NCI-H345 (cell line): ENCODE results near the gene MPG.

Experiments used
- DNase-seq: peaks from one replicate; lab custom pipeline; 2025; lab: John Stamatoyannopoulos, UW

Gene MPG

GRCh38 chr16:83781-84615 lies 6.0 kb downstream of the MPG start:
- peak; percentile 34 for DNase-seq

GRCh38 chr16:84718-85406 lies 6.8 kb downstream of the MPG start:
- peak; percentile 77 for DNase-seq

DNA sequence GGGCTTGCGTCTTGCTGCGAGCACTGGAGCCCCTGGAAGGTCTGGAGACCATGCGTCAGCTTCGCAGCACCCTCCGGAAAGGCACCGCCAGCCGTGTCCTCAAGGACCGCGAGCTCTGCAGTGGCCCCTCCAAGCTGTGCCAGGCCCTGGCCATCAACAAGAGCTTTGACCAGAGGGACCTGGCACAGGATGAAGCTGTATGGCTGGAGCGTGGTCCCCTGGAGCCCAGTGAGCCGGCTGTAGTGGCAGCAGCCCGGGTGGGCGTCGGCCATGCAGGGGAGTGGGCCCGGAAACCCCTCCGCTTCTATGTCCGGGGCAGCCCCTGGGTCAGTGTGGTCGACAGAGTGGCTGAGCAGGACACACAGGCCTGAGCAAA lies 7.4 kb downstream of the MPG start:
- DNase-seq, result no peak

DNA sequence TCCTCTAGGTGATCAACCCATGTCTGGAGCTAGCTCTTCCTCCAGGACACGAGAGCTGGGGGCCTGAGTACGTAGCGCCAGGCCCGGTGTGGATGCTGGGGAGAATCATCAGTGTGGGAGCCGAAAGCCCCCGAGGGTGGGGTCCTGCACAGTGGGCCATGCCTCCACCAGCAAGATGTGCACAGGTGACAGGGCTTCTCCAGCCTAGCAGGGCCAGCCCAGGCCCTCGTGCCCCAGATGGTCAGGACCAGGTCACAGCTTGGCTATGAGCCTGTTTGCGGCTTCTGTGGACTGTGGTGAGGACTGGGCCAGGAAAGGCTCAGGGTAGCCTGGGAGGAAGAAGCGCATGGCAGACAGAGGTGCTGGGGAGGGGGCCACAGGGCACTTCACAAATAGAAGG lies 7.8 kb downstream of the MPG start:
- no peak for DNase-seq

GRCh38 chr16:86483-86952 lies 8.5 kb downstream of the MPG start:
- DNase-seq, result no peak

DNA sequence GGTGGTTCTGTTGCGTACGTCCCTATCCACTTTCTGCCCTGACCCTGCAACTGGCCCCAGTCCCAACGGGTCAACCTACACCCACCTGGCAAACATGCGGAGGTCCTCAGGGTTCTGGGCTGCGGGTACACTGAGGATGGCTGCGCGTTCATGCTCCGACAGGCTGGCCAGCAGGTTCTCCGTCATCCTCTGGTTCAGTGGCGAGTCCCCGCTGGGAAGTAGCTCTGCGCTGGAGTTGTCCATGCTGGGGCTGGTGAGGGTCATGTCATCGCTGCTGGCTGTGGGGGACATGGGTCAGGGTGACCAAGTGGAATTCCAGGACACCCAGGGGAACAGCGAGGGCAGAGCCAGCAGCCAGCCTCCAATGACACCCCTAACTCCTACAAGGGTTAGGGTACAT lies 10.6 kb downstream of the MPG start:
- DNase-seq, result no peak

GRCh38 chr16:89391-90302 lies 11.6 kb downstream of the MPG start:
- no peak for DNase-seq

DNA sequence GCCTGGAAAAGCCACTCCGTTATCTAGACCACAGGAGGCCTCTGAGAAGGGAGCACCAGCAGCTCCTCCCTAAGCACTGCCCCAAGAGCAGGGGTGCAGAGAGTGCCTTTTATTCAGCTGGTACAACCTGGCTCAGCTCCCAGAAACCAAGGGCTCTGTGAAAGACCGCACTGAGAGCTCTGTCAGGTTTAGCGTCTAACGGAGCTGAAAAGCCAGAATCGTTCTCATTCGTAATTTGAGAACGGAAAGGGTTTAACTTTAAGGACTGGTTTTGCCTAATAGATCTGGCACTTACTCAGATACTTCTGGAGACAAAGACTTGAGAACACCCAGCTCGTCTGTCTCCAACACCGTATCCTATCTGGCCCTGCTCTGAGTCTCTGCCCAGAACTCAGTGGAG lies 13.5 kb downstream of the MPG start:
- DNase-seq, result peak; percentile 80

- DNase-seq, result peak; percentile 37
These were observed 14.7 kb downstream of the MPG start for GRCh38 chr16:92431-93339.

GRCh38 chr16:94918-95265 lies 16.9 kb downstream of the MPG start:
- DNase-seq, result no peak

- peak; percentile 83 for DNase-seq
These were observed 18.9 kb downstream of the MPG start for GRCh38 chr16:96935-97381.

- DNase-seq, result no peak
These were observed 19.8 kb downstream of the MPG start for GRCh38 chr16:97822-98221.

GRCh38 chr16:100989-101388 lies 23.0 kb downstream of the MPG start:
- no peak for DNase-seq

DNA sequence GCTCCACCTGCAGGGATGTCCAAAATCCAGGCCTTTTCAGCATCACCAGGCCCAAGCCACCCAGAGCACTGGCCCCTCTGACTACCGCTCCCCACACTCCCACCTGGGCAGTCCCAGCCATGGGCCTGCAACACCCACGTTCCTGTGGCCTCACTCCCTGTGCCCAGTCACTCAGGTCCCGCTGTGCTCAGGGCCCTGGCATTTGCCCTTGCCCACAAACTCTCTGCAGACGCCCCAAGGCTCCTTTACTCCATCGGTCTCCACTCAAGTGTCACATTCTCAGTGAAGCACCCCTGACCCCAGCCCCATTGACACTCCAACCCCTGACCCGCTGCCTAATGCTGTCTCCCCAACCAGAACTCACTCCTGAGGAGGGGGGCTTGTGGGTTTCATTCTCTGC lies 23.6 kb downstream of the MPG start:
- DNase-seq, result no peak

GRCh38 chr16:102060-102855 lies 24.2 kb downstream of the MPG start:
- DNase-seq, result no peak

- no peak for DNase-seq
These were observed 26.3 kb downstream of the MPG start for GRCh38 chr16:104355-104754.

DNA sequence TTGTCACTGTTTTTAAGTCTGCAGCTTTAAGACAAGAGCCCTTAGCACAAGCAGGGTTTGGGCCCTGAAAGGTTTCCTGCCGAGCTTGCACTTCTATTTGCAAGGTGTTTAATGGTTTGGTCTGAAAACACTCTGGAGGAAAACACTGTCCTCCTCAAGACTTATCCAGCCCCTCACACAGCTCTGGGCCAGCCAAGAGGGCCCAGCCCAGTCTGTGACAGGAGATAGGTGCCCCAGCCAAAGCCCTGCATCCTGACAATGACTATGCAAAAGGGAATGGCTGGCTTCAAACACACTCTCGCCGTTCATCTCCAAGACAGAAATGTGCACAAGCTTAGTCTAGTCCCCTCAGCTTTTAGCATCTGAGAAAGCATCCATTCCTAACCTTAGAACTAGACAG lies 26.9 kb downstream of the MPG start:
- no peak for DNase-seq

- DNase-seq, result no peak
These were observed 27.5 kb downstream of the MPG start for GRCh38 chr16:105521-105920.

GRCh38 chr16:106623-107324 lies 28.7 kb downstream of the MPG start:
- DNase-seq, result peak; percentile 77
